GM18498 (cell line): Measurements from ENCODE around the gene TEX13A.
A peak's percentile ranks its signal among the peaks of the same experiment; 100 is the strongest.
"Not testable (repeated sequence)": the region's sequence is repeated elsewhere in the genome, so short reads cannot be mapped to it uniquely, and the experiment has no call there.

Experiments
- ATAC-seq: cut with Tn5 transposase; IDR thresholded peaks from one replicate; pipeline ENCODE4 v1.9.1; 2021; ENCODE audit warnings: mild to moderate bottlenecking, moderate library complexity; ENCODE audit not compliant: unreplicated experiment

The TEX13A gene

GRCh38 chrX:105220636-105221035, at the start of gene TEX13A:
Gene TEX13A, minus strand, starts transcription at chrX:105220694. Its CDS starts 297 bp downstream, at chrX:105220397.
- ATAC-seq, result no peak

- no peak for ATAC-seq
Observed at GRCh38 chrX:105269386-105269785, 48.9 kb upstream of the TEX13A start.

GRCh38 chrX:105267167-105267566, 46.7 kb upstream of the TEX13A start:
- no peak for ATAC-seq

GRCh38 chrX:105266456-105266855, 46.0 kb upstream of the TEX13A start:
- ATAC-seq, result no peak

GRCh38 chrX:105265093-105265492, 44.6 kb upstream of the TEX13A start:
- ATAC-seq, result no peak

GRCh38 chrX:105263801-105264200, 43.3 kb upstream of the TEX13A start:
- ATAC-seq, result no peak

- no peak for ATAC-seq
Observed at GRCh38 chrX:105263171-105263570, 42.7 kb upstream of the TEX13A start.

- no peak for ATAC-seq
Observed at GRCh38 chrX:105260291-105261043, 40.0 kb upstream of the TEX13A start.

GRCh38 chrX:105241056-105241455, 20.6 kb upstream of the TEX13A start:
- no peak for ATAC-seq

GRCh38 chrX:105237407-105237806, 16.9 kb upstream of the TEX13A start:
- ATAC-seq, result not testable (repeated sequence)

- ATAC-seq, result no peak
Observed at GRCh38 chrX:105229146-105229545, 8.7 kb upstream of the TEX13A start.

- ATAC-seq, result no peak
Observed at GRCh38 chrX:105228602-105229001, 8.1 kb upstream of the TEX13A start.

- ATAC-seq, result no peak
Observed at GRCh38 chrX:105226499-105226898, 6.0 kb upstream of the TEX13A start.

- ATAC-seq, result no peak
Observed at GRCh38 chrX:105221374-105221773, 880 bp upstream of the TEX13A start.

- ATAC-seq, result no peak
Observed at GRCh38 chrX:105219454-105220401, 766 bp downstream of the TEX13A start.

- ATAC-seq, result no peak
Observed at GRCh38 chrX:105211066-105211575, 9.4 kb downstream of the TEX13A start.

GRCh38 chrX:105210258-105210657, 10.2 kb downstream of the TEX13A start:
- no peak for ATAC-seq

GRCh38 chrX:105209406-105209805, 11.1 kb downstream of the TEX13A start:
- no peak for ATAC-seq

- peak; percentile 60 for ATAC-seq
Observed at GRCh38 chrX:105191878-105192277, 28.6 kb downstream of the TEX13A start.

GRCh38 chrX:105190252-105190853, 30.1 kb downstream of the TEX13A start:
- no peak for ATAC-seq

- ATAC-seq, result no peak
Observed at GRCh38 chrX:105189093-105189492, 31.4 kb downstream of the TEX13A start.
